Keratinocyte (primary cell): ENCODE data around the gene DOCK11.

ENCODE experiments used
- EZH2 ChIP-seq: IDR thresholded peaks from one replicate; pipeline ENCODE4 v1.6.1; 2012; ENCODE audit warnings: inconsistent platforms, mild to moderate bottlenecking, low read length, moderate library complexity
- TF ChIP-seq, protein P1 (sequence below), 3 experiments: IDR thresholded peaks in 1 of 3; conservative IDR thresholded peaks in 1 of 3; optimal IDR thresholded peaks in 1 of 3; 2 replicates in 2 of 3; 3 replicates in 1 of 3; pipeline versions ENCODE3 to v1.5.1; 2011; ENCODE audit warnings: low read length in 3 of 3, mild to moderate bottlenecking in 3 of 3, moderate library complexity in 2 of 3, control low read depth in 1 of 3, inconsistent platforms in 1 of 3; ENCODE audit not compliant: insufficient read depth in 2 of 3; ENCODE audit errors: extremely low read depth in 1 of 3

DNA sequence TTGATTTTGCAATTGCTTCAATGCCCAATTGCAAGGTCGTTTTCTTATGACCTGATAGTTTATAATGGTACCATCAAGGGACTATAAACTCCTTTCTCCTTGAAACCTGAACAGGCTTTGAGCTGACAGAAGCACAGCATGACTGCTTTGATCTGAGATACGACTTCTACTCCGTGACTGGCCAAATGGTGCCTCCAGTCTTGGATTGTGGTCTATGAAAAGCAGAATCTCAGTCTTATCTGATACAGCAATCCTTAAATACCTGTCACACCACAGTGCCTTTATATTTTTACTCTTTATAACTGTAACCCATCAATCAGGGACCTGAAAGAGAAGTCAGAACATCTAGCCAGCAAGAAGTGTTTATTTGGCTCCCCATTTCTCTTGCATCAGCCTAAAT, 93.1 kb downstream of the DOCK11 start:
- TF ChIP-seq, protein P1, sequence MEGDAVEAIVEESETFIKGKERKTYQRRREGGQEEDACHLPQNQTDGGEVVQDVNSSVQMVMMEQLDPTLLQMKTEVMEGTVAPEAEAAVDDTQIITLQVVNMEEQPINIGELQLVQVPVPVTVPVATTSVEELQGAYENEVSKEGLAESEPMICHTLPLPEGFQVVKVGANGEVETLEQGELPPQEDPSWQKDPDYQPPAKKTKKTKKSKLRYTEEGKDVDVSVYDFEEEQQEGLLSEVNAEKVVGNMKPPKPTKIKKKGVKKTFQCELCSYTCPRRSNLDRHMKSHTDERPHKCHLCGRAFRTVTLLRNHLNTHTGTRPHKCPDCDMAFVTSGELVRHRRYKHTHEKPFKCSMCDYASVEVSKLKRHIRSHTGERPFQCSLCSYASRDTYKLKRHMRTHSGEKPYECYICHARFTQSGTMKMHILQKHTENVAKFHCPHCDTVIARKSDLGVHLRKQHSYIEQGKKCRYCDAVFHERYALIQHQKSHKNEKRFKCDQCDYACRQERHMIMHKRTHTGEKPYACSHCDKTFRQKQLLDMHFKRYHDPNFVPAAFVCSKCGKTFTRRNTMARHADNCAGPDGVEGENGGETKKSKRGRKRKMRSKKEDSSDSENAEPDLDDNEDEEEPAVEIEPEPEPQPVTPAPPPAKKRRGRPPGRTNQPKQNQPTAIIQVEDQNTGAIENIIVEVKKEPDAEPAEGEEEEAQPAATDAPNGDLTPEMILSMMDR (optimal IDR thresholded peaks at IDR 0.05 in 1 of 3, IDR thresholded peaks at IDR 0.05 in 1 of 3, conservative IDR thresholded peaks at IDR 0.05 in 1 of 3; ENCODE audit: extremely low read depth in 1 of 3, insufficient read depth in 2 of 3, low read length in 3 of 3), result no peak
- no peak for TF ChIP-seq EZH2
